ENCODE measurements around the gene MS4A15. TPM values are rescaled to one million over a fixed set of nuclear protein-coding genes. Genes with fewer than 3 reads are reported as not detected.

Gene MS4A15
- total RNA-seq, 1 donor from 2014 or later, result not detected

GRCh38 chr11:60734279-60734678 is 22.4 kb upstream of the MS4A15 start:
- Histone ChIP-seq H3K4me3 (ENCODE audit: insufficient read depth, low read depth, low read length) (no peak overlapping the region), H3K79me2 (ENCODE audit: insufficient read depth, low read length) (no peaks in the 10 kb centered on the region), H3K4me2 (ENCODE audit: low read length) (no peak overlapping the region), H3K9ac (ENCODE audit: low read length) (no peak overlapping the region), H3K27ac (ENCODE audit: low read depth, low read length) (no peak overlapping the region), H3K9me3 (ENCODE audit: insufficient read depth, low read depth, low read length) (no peaks in the 10 kb centered on the region), H4K20me1 (ENCODE audit: insufficient read depth, low read length) (no peaks in the 10 kb centered on the region), H3K27me3 (ENCODE audit: insufficient read depth, low read length) (peaks cover 2% of the 10 kb centered on the region), H3K36me3 (ENCODE audit: insufficient read depth, low read length) (no peaks in the 10 kb centered on the region), H3K4me1 (ENCODE audit: insufficient read depth, low read length) (no peaks in the 10 kb centered on the region), H2AFZ (ENCODE audit: low read depth, low read length) (no peak overlapping the region)
- peaks cover 2% of the 10 kb centered on the region for H3K9me3 Mint-ChIP-seq (ENCODE audit: unreplicated experiment)
- no peaks in the 10 kb centered on the region for H3K4me1 Mint-ChIP-seq (ENCODE audit: low read depth, unreplicated experiment)
- no peak overlapping the region for H3K4me3 Mint-ChIP-seq (ENCODE audit: unreplicated experiment)
- DNase-seq (ENCODE audit: low read depth), result no peak
- peaks cover 30% of the 10 kb centered on the region for H3K27me3 Mint-ChIP-seq (ENCODE audit: low read depth, unreplicated experiment)
- no peak overlapping the region for H3K27ac Mint-ChIP-seq (ENCODE audit: unreplicated experiment)
- no peaks in the 10 kb centered on the region for H3K36me3 Mint-ChIP-seq (ENCODE audit: low read depth, unreplicated experiment)
- TF ChIP-seq CTCF (IDR thresholded peaks at IDR 0.05; ENCODE audit: insufficient read depth, low read depth, low read length) (no peak), EZH2 (IDR thresholded peaks at IDR 0.05; ENCODE audit: insufficient read depth, low read length) (no peak)
- no peak for FAIRE-seq

DNA sequence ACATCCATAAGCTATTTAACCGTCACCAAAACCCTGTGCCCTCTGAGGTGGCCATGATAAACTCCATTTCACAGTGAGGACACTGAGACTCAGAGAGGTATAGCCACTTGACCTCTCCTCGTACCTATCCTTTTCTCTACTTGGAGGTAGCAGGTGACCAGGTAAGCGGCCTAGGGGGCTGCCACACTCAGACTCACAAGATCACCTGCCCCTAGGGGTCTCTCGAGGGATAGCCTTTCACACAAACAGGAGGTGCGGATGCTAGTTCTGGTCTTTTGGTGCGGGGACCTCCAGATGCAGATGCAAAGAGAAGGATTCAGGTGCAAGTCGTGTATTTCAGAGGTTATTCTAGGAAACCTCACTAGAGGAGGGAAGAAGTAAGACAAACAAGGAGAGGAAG is 17.6 kb upstream of the MS4A15 start:
- DNase-seq (ENCODE audit: low read depth) (no peak), FAIRE-seq (no peak)
- Histone ChIP-seq H3K79me2 (ENCODE audit: insufficient read depth, low read length) (no peaks in the 10 kb centered on the region), H3K4me2 (ENCODE audit: low read length) (no peak overlapping the region), H3K36me3 (ENCODE audit: insufficient read depth, low read length) (no peaks in the 10 kb centered on the region), H3K4me3 (ENCODE audit: insufficient read depth, low read depth, low read length) (no peak overlapping the region), H3K27me3 (ENCODE audit: insufficient read depth, low read length) (no peaks in the 10 kb centered on the region), H3K4me1 (ENCODE audit: insufficient read depth, low read length) (no peaks in the 10 kb centered on the region), H3K9ac (ENCODE audit: low read length) (no peak overlapping the region), H3K9me3 (ENCODE audit: insufficient read depth, low read depth, low read length) (no peaks in the 10 kb centered on the region), H3K27ac (ENCODE audit: low read depth, low read length) (no peak overlapping the region), H2AFZ (ENCODE audit: low read depth, low read length) (no peak overlapping the region), H4K20me1 (ENCODE audit: insufficient read depth, low read length) (no peaks in the 10 kb centered on the region)
- peaks cover 19% of the 10 kb centered on the region for H3K27me3 Mint-ChIP-seq (ENCODE audit: low read depth, unreplicated experiment)
- H3K27ac Mint-ChIP-seq (ENCODE audit: unreplicated experiment), result no peak overlapping the region
- H3K4me3 Mint-ChIP-seq (ENCODE audit: unreplicated experiment), result no peak overlapping the region
- peaks cover 5% of the 10 kb centered on the region for H3K4me1 Mint-ChIP-seq (ENCODE audit: low read depth, unreplicated experiment)
- TF ChIP-seq EZH2 (IDR thresholded peaks at IDR 0.05; ENCODE audit: insufficient read depth, low read length) (no peak), CTCF (IDR thresholded peaks at IDR 0.05; ENCODE audit: insufficient read depth, low read depth, low read length) (no peak)
- peaks cover 2% of the 10 kb centered on the region for H3K9me3 Mint-ChIP-seq (ENCODE audit: unreplicated experiment)
- no peaks in the 10 kb centered on the region for H3K36me3 Mint-ChIP-seq (ENCODE audit: low read depth, unreplicated experiment)

- peaks cover 5% of the 10 kb centered on the region for H3K4me1 Mint-ChIP-seq (ENCODE audit: low read depth, unreplicated experiment)
- DNase-seq (ENCODE audit: low read depth) (no peak), FAIRE-seq (no peak)
- H3K27ac Mint-ChIP-seq (ENCODE audit: unreplicated experiment), result no peak overlapping the region
- no peaks in the 10 kb centered on the region for H3K36me3 ChIP-seq (ENCODE audit: insufficient read depth, low read length)
- H4K20me1 ChIP-seq (ENCODE audit: insufficient read depth, low read length), result no peaks in the 10 kb centered on the region
- H3K4me1 ChIP-seq (ENCODE audit: insufficient read depth, low read length), result no peaks in the 10 kb centered on the region
- H3K79me2 ChIP-seq (ENCODE audit: insufficient read depth, low read length), result no peaks in the 10 kb centered on the region
- H3K9ac ChIP-seq (ENCODE audit: low read length), result no peak overlapping the region
- no peak for TF ChIP-seq CTCF (IDR thresholded peaks at IDR 0.05; ENCODE audit: insufficient read depth, low read depth, low read length)
- TF ChIP-seq EZH2 (IDR thresholded peaks at IDR 0.05; ENCODE audit: insufficient read depth, low read length), result no peak
- H3K9me3 Mint-ChIP-seq (ENCODE audit: unreplicated experiment), result peaks cover 2% of the 10 kb centered on the region
- peaks cover 19% of the 10 kb centered on the region for H3K27me3 Mint-ChIP-seq (ENCODE audit: low read depth, unreplicated experiment)
- H3K27me3 ChIP-seq (ENCODE audit: insufficient read depth, low read length), result no peaks in the 10 kb centered on the region
- no peak overlapping the region for H3K4me3 ChIP-seq (ENCODE audit: insufficient read depth, low read depth, low read length)
- H2AFZ ChIP-seq (ENCODE audit: low read depth, low read length), result no peak overlapping the region
- no peaks in the 10 kb centered on the region for H3K36me3 Mint-ChIP-seq (ENCODE audit: low read depth, unreplicated experiment)
- no peak overlapping the region for H3K4me3 Mint-ChIP-seq (ENCODE audit: unreplicated experiment)
- H3K4me2 ChIP-seq (ENCODE audit: low read length), result no peak overlapping the region
- H3K27ac ChIP-seq (ENCODE audit: low read depth, low read length), result no peak overlapping the region
- H3K9me3 ChIP-seq (ENCODE audit: insufficient read depth, low read depth, low read length), result no peaks in the 10 kb centered on the region
Observed at GRCh38 chr11:60740573-60740972, 16.1 kb upstream of the MS4A15 start.

All from astrocyte (in vitro differentiated cells and primary cell).